ENCODE data around the gene FAM120C.

The FAM120C gene

GRCh38 chrX:54157561-54157960, 25.5 kb downstream of the FAM120C start:
- DNase-seq (ENCODE audit: low read depth): no peak

- DNase-seq (ENCODE audit: low read depth): no peak
Measured at GRCh38 chrX:54134269-54134668, 48.8 kb downstream of the FAM120C start.

- DNase-seq (ENCODE audit: low read depth): no peak
Measured at GRCh38 chrX:54116391-54116790, 66.7 kb downstream of the FAM120C start.

GRCh38 chrX:54093571-54093970, 89.5 kb downstream of the FAM120C start:
- DNase-seq (ENCODE audit: low read depth): no peak

- no peak for DNase-seq (ENCODE audit: low read depth)
Measured at GRCh38 chrX:54093159-54093558, 89.9 kb downstream of the FAM120C start.

- no peak for DNase-seq (ENCODE audit: low read depth)
Measured at GRCh38 chrX:54090880-54091279, 92.2 kb downstream of the FAM120C start.

GRCh38 chrX:54089191-54089590, 93.9 kb downstream of the FAM120C start:
- DNase-seq (ENCODE audit: low read depth): no peak

- DNase-seq (ENCODE audit: low read depth): no peak
Measured at GRCh38 chrX:54087661-54088060, 95.4 kb downstream of the FAM120C start.

- DNase-seq (ENCODE audit: low read depth): no peak
Measured at GRCh38 chrX:54085666-54086065, 97.4 kb downstream of the FAM120C start.

GRCh38 chrX:54076903-54077302, 106.2 kb downstream of the FAM120C start:
- DNase-seq (ENCODE audit: low read depth): no peak

GRCh38 chrX:54074826-54075225, 108.2 kb downstream of the FAM120C start:
- DNase-seq (ENCODE audit: low read depth): no peak

- no peak for DNase-seq (ENCODE audit: low read depth)
Measured at GRCh38 chrX:54067766-54068165, 115.3 kb downstream of the FAM120C start.

GRCh38 chrX:54066841-54067240, 116.2 kb downstream of the FAM120C start:
- DNase-seq (ENCODE audit: low read depth): no peak

GRCh38 chrX:54064564-54064963, 118.5 kb downstream of the FAM120C start:
- DNase-seq (ENCODE audit: low read depth): no peak

- DNase-seq (ENCODE audit: low read depth): no peak
Measured at GRCh38 chrX:54063361-54063760, 119.7 kb downstream of the FAM120C start.

- DNase-seq (ENCODE audit: low read depth): no peak
Measured at GRCh38 chrX:54049801-54050200, 133.3 kb downstream of the FAM120C start.

- DNase-seq (ENCODE audit: low read depth): no peak
Measured at GRCh38 chrX:54048412-54048811, 134.6 kb downstream of the FAM120C start.

- DNase-seq (ENCODE audit: low read depth): no peak
Measured at GRCh38 chrX:54045563-54046228, 137.4 kb downstream of the FAM120C start.

GRCh38 chrX:54044877-54045338, 138.1 kb downstream of the FAM120C start:
- no peak for DNase-seq (ENCODE audit: low read depth)

- DNase-seq (ENCODE audit: low read depth): peak; percentile 88
Measured at GRCh38 chrX:54044126-54044876, 138.8 kb downstream of the FAM120C start, which contains the start of gene PHF8. TSS of gene PHF8 (minus strand) at chrX:54044473. CDS start at chrX:54042728, 1,745 bp downstream.

- peak; percentile 20 for DNase-seq (ENCODE audit: low read depth)
Measured at GRCh38 chrX:54043541-54044125, 139.4 kb downstream of the FAM120C start.

GRCh38 chrX:54043056-54043455, 140.0 kb downstream of the FAM120C start:
- no peak for DNase-seq (ENCODE audit: low read depth)

GRCh38 chrX:54042609-54043021, 140.4 kb downstream of the FAM120C start:
- peak; percentile 5 for DNase-seq (ENCODE audit: low read depth)
